Measurements from ENCODE around the gene RAD51B. TPM values are rescaled to one million over a fixed set of nuclear protein-coding genes. Genes with fewer than 3 reads are reported as not detected.

The RAD51B gene
- total RNA-seq, 1 donor from 2014 or later: 8.9 TPM

- peak in 1 of 2 donors; percentile 47 for DNase-seq (ENCODE audit: low read depth in 2 of 2)
These were observed 910.0 kb downstream of the RAD51B start for GRCh38 chr14:68729556-68729955.

- no peak for DNase-seq (ENCODE audit: low read depth in 2 of 2)
These were observed 910.8 kb downstream of the RAD51B start for GRCh38 chr14:68730348-68730747.

- DNase-seq (ENCODE audit: low read depth in 2 of 2): no peak
These were observed 911.3 kb downstream of the RAD51B start for GRCh38 chr14:68730811-68731425.

- no peak for DNase-seq (ENCODE audit: low read depth in 2 of 2)
These were observed 913.7 kb downstream of the RAD51B start for GRCh38 chr14:68733086-68733914.

- DNase-seq (ENCODE audit: low read depth in 2 of 2): peak in 1 of 2 donors; percentile 62
These were observed 914.7 kb downstream of the RAD51B start for GRCh38 chr14:68734231-68734732.

- DNase-seq (ENCODE audit: low read depth in 2 of 2): no peak
These were observed 916.3 kb downstream of the RAD51B start for GRCh38 chr14:68735856-68736255.

GRCh38 chr14:68736471-68736871 lies 916.9 kb downstream of the RAD51B start:
- DNase-seq (ENCODE audit: low read depth in 2 of 2): no peak

- DNase-seq (ENCODE audit: low read depth in 2 of 2): no peak
These were observed 917.5 kb downstream of the RAD51B start for GRCh38 chr14:68737086-68737485.

- no peak for DNase-seq (ENCODE audit: low read depth in 2 of 2)
These were observed 919.0 kb downstream of the RAD51B start for GRCh38 chr14:68738559-68738958.

GRCh38 chr14:68739701-68740100 lies 920.1 kb downstream of the RAD51B start:
- no peak for DNase-seq (ENCODE audit: low read depth in 2 of 2)

- DNase-seq (ENCODE audit: low read depth in 2 of 2): no peak
These were observed 921.4 kb downstream of the RAD51B start for GRCh38 chr14:68740788-68741476.

- no peak for DNase-seq (ENCODE audit: low read depth in 2 of 2)
These were observed 921.9 kb downstream of the RAD51B start for GRCh38 chr14:68741477-68741791.

GRCh38 chr14:68741839-68742470 lies 922.4 kb downstream of the RAD51B start:
- DNase-seq (ENCODE audit: low read depth in 2 of 2): no peak

GRCh38 chr14:68744613-68745012 lies 925.0 kb downstream of the RAD51B start:
- DNase-seq (ENCODE audit: low read depth in 2 of 2): no peak

GRCh38 chr14:68747393-68747792 lies 927.8 kb downstream of the RAD51B start:
- no peak for DNase-seq (ENCODE audit: low read depth in 2 of 2)

- DNase-seq (ENCODE audit: low read depth in 2 of 2): no peak
These were observed 928.7 kb downstream of the RAD51B start for GRCh38 chr14:68748260-68748659.

GRCh38 chr14:68748691-68749090 lies 929.1 kb downstream of the RAD51B start:
- DNase-seq (ENCODE audit: low read depth in 2 of 2): no peak

GRCh38 chr14:68749487-68750475 lies 930.2 kb downstream of the RAD51B start:
- DNase-seq (ENCODE audit: low read depth in 2 of 2): no peak

GRCh38 chr14:68752271-68753006 lies 932.9 kb downstream of the RAD51B start:
- no peak for DNase-seq (ENCODE audit: low read depth in 2 of 2)

- no peak for DNase-seq (ENCODE audit: low read depth in 2 of 2)
These were observed 934.1 kb downstream of the RAD51B start for GRCh38 chr14:68753690-68754089.

Measured in lung microvascular endothelial cell (primary cell).